Measurements from ENCODE around the gene BOD1L1. TPM values are rescaled to one million over a fixed set of nuclear protein-coding genes. Genes with fewer than 3 reads are reported as not detected.

BOD1L1 gene
- total RNA-seq, 2 donors from 2014 or later, result 42.8 to 45.1 TPM

DNA sequence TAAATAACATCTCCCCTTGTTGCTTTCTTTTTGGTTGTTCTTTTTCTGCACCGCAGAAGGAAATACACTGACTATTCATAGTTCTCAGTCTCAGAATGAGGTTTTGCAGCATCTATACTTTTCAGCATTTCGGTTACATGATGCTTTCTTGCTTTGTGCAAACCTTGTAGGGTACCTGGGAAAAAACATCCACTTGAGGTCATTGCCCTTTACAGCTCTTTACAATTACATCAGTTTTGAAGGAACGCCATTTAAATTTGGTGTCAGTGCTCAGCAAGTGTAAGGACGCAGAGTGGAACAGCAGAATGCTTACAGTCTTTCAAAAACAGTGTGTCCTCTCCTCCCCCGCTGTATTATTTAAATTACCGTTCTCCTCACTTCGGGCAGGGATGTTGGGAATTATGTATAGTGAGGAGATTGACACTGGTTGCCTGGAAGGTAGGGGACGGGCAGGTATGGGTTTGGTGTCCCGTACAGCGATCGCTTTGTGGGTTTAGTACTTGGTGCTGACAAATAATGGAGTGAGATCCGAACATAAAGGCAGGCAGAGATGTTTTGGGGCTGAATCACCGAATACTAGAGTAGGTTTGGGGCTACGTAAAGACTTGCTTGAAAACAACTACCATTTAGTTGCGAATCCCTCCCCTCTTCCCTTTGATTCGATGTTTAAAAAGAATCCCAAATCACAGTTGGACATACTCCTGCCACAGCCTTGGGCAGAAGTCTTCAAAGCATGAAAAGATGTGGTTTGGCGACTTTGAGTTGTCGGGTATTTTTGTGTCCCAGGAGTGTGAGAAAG is 81.2 kb downstream of the BOD1L1 start:
- Mint-ChIP-seq H3K27ac (peak overlapping the region; percentile 95), H3K27me3 (ENCODE audit: low read depth) (peaks cover 67% of the 10 kb centered on the region), H3K4me3 (peak overlapping the region; percentile 82 to 92), H3K36me3 (ENCODE audit: insufficient read depth in 2 of 2) (peaks cover 5 to 10% of the 10 kb centered on the region in 2 donors), H3K4me1 (ENCODE audit: low read depth) (peaks cover 49% of the 10 kb centered on the region), H3K9me3 (peaks cover 0 to 2% of the 10 kb centered on the region in 2 donors)
- ATAC-seq (replicated peaks in 1 of 2) (peak; percentile 20 to 26), DNase-seq (no peak)

DNA sequence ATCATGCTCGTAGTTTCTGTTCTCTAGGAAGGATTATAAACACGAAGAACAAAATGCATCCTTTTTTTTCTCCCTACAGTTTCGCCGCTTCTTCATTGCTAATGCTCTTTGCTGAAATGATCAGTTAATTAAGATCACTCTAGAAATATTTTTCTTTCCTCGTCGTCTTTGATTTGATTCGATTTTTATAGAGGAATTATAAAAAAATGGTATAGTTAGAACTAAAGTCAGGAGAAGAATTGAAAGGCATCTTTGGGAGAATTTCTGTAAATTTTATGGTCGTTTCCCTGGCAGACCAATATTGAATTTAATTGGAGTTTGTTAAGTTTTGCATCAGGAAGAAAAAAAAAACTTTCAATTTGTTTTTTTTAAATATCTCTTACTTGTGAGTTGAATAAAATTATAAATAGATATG is 82.1 kb downstream of the BOD1L1 start:
- peaks cover 0 to 2% of the 10 kb centered on the region in 2 donors for H3K9me3 Mint-ChIP-seq
- DNase-seq, result no peak
- peaks cover 67% of the 10 kb centered on the region for H3K27me3 Mint-ChIP-seq (ENCODE audit: low read depth)
- ATAC-seq (replicated peaks in 1 of 2), result no peak
- H3K27ac Mint-ChIP-seq, result no peak overlapping the region
- H3K4me3 Mint-ChIP-seq, result peak overlapping the region; percentile 75 to 92
- peaks cover 5 to 10% of the 10 kb centered on the region in 2 donors for H3K36me3 Mint-ChIP-seq (ENCODE audit: insufficient read depth in 2 of 2)
- peaks cover 58% of the 10 kb centered on the region for H3K4me1 Mint-ChIP-seq (ENCODE audit: low read depth)

DNA sequence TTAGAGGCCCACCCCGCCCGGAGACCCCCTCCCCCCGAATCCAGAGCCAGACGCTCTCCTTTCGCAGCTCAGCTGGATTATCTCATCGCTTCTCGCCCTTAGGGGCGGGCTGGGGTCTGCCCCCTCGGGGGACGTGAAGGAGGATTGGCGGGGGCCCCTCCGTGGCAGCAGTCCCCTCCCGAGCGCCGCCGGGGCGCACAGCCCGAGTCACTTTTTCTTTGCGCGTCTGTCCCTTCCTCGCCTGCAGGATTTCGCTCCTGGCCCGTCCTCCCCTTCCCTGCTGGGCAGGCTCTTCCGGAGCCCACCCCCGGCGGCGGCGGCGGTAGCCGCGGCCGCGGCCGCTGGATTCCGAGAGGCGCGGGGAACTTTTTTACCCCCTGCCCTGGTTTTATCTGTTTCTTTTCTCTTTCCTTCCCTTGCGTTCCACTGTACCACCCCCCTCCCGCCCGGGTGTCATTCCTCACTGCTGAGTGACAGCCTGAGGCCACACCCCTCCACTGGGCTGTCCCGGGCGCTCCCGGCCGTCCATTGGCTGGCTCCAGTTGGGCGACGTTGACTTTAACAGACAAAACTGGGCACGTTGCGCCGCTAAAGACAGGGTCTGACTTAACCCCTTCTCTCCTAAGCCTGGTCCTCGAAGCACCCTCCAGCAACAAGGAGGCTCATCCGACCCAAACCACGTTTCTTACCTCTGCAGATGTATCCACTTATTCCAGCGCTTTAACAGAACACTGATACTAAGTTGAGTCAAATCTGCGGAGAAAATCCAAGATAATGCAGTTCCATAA is 82.7 kb downstream of the BOD1L1 start:
- Mint-ChIP-seq H3K4me1 (ENCODE audit: low read depth) (peaks cover 62% of the 10 kb centered on the region), H3K4me3 (peak overlapping the region; percentile 75 to 92), H3K27ac (no peak overlapping the region), H3K36me3 (ENCODE audit: insufficient read depth in 2 of 2) (peaks cover 5 to 10% of the 10 kb centered on the region in 2 donors), H3K27me3 (ENCODE audit: low read depth) (peaks cover 69% of the 10 kb centered on the region), H3K9me3 (peaks cover 0 to 2% of the 10 kb centered on the region in 2 donors)
- ATAC-seq (replicated peaks in 1 of 2), result peak; percentile 61 to 67
- DNase-seq, result peak; percentile 66 to 71

DNA sequence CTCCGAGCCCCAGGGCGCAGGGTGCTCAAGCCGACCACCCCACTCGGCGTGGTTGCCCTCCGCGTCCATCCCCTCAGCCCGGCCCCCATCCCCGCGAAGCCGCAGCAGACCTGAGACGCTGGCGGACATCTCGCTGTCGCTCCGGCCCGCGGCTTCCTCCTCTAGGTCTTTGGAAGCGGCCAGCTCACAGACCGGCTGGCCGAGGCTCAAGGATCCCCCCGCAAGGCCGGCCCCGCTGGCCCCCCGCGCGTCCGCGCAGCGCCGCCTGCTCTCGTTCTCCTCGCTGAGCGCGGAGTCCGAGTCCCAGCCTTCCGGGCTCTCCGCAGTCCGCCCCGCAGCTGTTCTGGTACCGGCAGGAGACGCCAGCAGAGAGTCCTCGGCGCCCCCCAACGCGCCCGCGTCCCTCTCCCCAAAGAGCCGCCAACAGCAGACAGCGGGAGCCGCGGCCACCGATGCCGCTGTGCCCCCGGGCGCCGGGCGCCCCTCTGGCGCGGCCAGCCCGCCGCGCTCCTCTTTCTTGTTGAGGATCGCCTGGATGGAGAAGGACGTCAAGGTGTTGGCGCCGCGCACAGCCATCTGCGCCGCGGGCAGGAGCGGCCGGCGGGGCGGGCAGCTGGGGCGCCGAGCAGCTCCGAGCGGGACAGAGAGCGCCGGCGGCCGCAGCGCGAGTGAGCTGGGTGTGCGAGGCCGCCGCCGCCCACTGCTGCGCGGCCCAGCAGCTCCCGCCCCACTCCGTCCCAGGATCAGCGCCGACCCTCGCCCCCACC is 83.5 kb downstream of the BOD1L1 start, which contains the start of gene NKX3-2:
NKX3-2 (minus strand) TSS at position 670 of the 767 bp plus-strand sequence; CDS start at position 576, 94 bp downstream.
- Mint-ChIP-seq H3K27ac (no peak within 1 kb of the TSS), H3K9me3 (peaks cover 0 to 2% of the 10 kb centered on the region in 2 donors), H3K4me3 (peak within 1 kb of the TSS; percentile 75 to 92), H3K27me3 (ENCODE audit: low read depth) (peaks cover 74% of the 10 kb centered on the region), H3K36me3 (ENCODE audit: insufficient read depth in 2 of 2) (peaks cover 5 to 10% of the 10 kb centered on the region in 2 donors), H3K4me1 (ENCODE audit: low read depth) (peaks cover 64% of the 10 kb centered on the region)
- peak; percentile 20 to 28 for ATAC-seq (replicated peaks in 1 of 2)
- DNase-seq, result peak in 1 of 2 donors; percentile 28

DNA sequence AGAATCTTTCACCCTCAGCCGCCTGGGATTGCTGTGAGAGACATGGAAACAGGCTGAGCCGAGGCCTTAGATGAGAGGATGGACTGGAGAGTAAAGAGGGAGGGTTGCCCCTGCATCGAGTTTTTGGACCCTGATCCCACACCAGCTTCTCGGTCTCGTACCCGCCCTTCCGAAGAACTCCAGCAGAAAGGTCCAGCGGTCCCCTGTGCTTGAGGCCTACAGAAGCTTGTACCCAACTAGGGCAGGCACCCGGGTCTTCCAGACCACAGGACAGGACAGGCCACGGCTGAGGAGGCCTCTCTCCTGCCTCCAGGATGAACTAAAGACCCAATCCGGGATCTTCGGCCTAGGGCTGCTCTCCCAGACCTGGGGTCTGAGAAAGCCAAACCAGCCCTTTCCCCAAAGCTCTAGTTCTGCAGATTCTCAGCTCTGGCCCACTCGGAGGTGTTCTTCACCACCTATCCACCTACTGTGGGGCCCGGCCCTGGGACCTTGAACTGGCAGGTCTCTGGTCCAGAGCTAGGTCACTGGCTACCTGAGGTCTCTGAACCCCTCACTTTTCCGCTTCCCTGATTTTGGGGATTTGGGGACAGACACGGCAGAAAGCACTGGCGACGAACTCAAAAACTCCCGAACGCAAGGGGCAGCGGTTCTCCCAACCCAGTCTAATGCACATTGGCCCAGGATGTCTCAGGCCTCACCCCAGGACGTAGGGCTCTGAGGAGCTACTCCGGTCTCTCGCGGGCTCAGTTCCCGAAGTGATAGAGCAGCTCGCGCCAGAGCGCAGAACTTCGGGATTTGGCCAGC is 84.3 kb downstream of the BOD1L1 start:
- ATAC-seq (replicated peaks in 1 of 2) (no peak), DNase-seq (no peak)
- H3K4me3 Mint-ChIP-seq, result peak overlapping the region; percentile 51 to 92
- H3K4me1 Mint-ChIP-seq (ENCODE audit: low read depth), result peaks cover 66% of the 10 kb centered on the region
- no peak overlapping the region for H3K27ac Mint-ChIP-seq
- peaks cover 2 to 4% of the 10 kb centered on the region in 2 donors for H3K9me3 Mint-ChIP-seq
- peaks cover 11 to 12% of the 10 kb centered on the region in 2 donors for H3K36me3 Mint-ChIP-seq (ENCODE audit: insufficient read depth in 2 of 2)
- H3K27me3 Mint-ChIP-seq (ENCODE audit: low read depth), result peaks cover 74% of the 10 kb centered on the region

DNA sequence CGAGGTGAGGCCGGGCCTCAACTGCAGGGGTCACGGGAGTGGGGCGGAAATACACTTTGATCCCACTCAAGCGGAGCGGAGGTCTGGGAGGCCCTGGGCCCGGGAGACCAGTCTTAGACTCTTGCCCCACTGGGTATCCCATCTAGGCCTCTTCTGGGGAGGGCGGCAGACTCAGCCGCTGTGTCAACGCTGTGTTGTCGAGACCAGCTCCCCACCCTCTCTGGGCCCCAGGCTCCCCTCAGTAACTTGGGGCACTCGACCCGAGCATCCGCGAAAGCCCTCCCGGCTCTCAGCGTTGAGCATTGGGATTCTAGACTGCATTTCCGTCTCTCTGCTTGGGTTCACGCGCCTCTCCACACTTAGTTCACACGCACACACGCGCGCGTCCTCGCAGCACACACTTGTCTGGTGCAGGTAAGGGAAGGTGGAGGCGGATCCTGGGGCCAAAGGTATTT is 84.9 kb downstream of the BOD1L1 start:
- H3K4me3 Mint-ChIP-seq, result peak overlapping the region; percentile 51 to 92
- H3K4me1 Mint-ChIP-seq (ENCODE audit: low read depth), result peaks cover 70% of the 10 kb centered on the region
- H3K27ac Mint-ChIP-seq, result no peak overlapping the region
- H3K27me3 Mint-ChIP-seq (ENCODE audit: low read depth), result peaks cover 81% of the 10 kb centered on the region
- peaks cover 11 to 13% of the 10 kb centered on the region in 2 donors for H3K36me3 Mint-ChIP-seq (ENCODE audit: insufficient read depth in 2 of 2)
- ATAC-seq (replicated peaks in 1 of 2), result no peak
- H3K9me3 Mint-ChIP-seq, result peaks cover 2 to 4% of the 10 kb centered on the region in 2 donors
- DNase-seq, result no peak

DNA sequence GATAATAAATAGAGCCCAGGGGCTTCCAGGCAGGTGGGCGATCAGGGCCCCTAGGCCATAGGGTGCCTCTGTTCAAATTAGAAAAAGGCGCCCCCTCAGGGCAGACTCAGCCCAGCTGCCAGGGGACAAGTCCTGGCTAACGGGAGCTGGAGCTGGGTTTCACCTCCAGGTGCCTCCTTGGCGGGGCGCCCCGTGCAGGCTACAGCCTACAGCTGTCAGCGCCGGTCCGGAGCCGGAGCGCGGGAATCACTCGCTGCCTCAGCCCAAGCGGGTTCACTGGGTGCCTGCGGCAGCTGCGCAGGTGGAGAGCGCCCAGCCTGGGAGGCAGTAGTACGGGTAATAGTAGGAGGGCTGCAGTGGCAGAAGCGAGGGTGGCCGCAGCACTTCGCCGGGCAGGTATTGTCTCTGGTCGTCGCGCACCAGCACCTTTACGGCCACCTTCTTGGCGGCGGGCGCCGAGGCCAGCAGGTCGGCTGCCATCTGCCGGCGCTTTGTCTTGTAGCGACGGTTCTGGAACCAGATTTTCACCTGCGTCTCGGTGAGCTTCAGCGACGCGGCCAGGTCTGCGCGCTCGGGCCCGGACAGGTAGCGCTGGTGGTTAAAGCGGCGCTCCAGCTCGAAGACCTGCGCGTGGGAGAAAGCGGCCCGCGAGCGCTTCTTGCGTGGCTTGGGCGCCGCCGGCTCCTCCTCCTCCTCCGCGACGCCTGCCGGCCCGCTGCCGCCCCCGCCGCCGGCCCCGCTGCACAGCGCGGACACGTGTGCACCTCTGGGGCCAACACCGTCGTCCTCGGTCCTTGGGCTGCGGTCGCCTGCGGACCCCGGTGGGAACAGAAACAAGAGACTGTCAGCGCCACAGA is 85.6 kb downstream of the BOD1L1 start:
- Mint-ChIP-seq H3K4me1 (ENCODE audit: low read depth) (peaks cover 69% of the 10 kb centered on the region), H3K36me3 (ENCODE audit: insufficient read depth in 2 of 2) (peaks cover 11 to 13% of the 10 kb centered on the region in 2 donors), H3K27me3 (ENCODE audit: low read depth) (peaks cover 85% of the 10 kb centered on the region), H3K27ac (no peak overlapping the region), H3K4me3 (peak overlapping the region; percentile 68 to 92), H3K9me3 (peaks cover 2 to 4% of the 10 kb centered on the region in 2 donors)
- DNase-seq (peak; percentile 54 to 57), ATAC-seq (replicated peaks in 1 of 2) (peak; percentile 7 to 17)

DNA sequence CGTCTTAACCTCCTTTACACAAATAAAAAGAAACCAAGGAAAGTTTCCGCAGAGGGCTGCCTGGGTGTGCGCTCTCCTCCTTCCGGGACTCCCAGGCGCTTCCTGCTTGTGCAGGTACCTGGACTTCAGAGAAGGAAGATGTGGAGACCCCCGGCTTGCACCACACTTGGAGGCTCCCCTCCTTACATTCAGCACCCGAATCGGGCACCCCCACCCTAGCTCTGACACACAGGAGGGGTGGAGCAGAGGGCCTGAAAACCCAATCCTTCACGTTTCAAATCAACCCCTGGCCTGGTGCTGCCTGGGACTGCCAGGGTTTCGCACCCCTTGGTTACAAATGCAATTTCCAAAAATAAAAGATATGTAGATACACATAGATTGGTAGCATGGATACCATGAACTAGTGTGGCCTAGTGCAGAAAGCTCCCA is 86.3 kb downstream of the BOD1L1 start:
- DNase-seq (no peak), ATAC-seq (replicated peaks in 1 of 2) (no peak)
- H3K9me3 Mint-ChIP-seq, result peaks cover 2 to 3% of the 10 kb centered on the region in 2 donors
- H3K36me3 Mint-ChIP-seq (ENCODE audit: insufficient read depth in 2 of 2), result peaks cover 7 to 11% of the 10 kb centered on the region in 2 donors
- no peak overlapping the region for H3K27ac Mint-ChIP-seq
- H3K4me3 Mint-ChIP-seq, result peak overlapping the region; percentile 68 to 92
- H3K27me3 Mint-ChIP-seq (ENCODE audit: low read depth), result peaks cover 85% of the 10 kb centered on the region
- H3K4me1 Mint-ChIP-seq (ENCODE audit: low read depth), result peaks cover 69% of the 10 kb centered on the region

DNA sequence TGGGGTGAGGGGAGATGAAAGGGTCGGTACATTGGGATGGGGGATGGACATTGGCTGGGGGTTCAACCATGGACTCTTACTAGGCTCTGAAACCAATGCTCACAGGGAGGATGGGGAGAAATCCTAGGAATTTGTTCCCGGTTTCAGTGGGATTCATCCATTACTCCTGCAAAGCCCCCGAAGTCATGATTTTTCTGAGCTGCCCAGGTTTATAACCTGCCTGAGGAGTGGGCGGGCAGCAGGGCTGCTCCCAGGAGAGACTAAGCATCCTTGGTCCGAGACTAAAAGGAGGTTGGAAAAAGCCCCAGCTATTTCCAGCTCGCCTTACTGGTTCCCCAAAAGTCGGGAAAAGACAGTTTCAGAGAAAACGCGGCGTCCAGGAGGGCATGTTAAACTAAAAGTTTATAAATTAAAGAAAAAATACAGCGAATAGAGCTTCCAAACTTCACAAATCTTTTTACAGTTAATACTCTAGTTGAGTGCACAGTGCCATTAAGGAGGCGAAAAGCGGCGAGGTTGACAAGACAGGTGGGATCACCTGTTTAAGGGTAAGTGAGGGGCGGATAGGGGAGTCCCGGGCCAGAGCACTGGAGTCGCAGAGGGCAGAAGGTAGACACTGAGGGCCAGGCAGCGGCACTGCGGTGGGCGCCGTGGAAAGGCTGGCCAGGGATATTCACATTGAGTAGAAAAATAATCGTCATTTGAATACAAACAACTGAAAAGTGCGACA is 86.9 kb downstream of the BOD1L1 start:
- peaks cover 2 to 3% of the 10 kb centered on the region in 2 donors for H3K9me3 Mint-ChIP-seq
- DNase-seq (no peak), ATAC-seq (replicated peaks in 1 of 2) (no peak)
- H3K36me3 Mint-ChIP-seq (ENCODE audit: insufficient read depth in 2 of 2), result peaks cover 5 to 9% of the 10 kb centered on the region in 2 donors
- H3K4me1 Mint-ChIP-seq (ENCODE audit: low read depth), result peaks cover 64% of the 10 kb centered on the region
- H3K4me3 Mint-ChIP-seq, result peak overlapping the region; percentile 68 to 92
- peaks cover 85% of the 10 kb centered on the region for H3K27me3 Mint-ChIP-seq (ENCODE audit: low read depth)
- no peak overlapping the region for H3K27ac Mint-ChIP-seq

DNA sequence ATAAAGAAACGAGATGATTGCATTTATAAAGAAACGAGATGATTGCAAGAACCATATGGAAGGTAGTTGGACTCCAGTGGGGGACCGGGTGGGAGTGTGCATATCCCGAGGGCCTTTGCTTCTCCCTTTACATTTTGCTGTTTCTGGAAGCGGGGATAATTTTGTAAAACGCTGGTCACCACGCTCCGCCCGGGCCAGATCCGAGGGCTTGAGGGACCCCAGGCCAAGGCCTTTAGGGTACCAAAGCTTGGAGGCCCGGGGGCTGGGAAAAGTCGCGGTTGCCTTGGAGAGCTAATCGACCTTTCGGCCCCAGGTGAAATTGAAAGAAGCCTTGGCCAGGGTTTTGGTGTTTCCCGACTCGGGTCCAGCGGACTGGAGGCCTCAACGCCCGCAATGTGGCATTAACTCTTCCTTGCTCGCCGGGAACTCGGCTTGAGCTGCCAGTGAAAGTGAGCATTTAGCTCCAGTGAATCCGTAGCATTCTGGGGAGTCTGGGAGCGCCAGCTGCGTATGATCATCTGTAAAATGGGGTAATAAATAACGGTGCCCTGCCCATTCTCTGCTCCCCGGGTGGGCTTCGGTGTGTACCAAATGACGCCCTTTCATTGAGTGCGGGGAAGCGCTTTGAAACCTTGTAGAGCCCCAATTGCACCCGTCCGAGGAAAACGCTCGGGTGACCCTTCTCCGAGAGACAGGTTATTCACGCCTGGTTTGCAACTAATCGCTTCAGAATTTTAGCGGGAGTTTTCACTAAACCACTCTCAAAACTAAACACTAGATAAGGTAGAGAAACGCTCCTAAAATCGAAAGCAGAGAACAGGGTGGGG is 87.7 kb downstream of the BOD1L1 start:
- H3K4me1 Mint-ChIP-seq (ENCODE audit: low read depth), result peaks cover 58% of the 10 kb centered on the region
- peaks cover 2 to 3% of the 10 kb centered on the region in 2 donors for H3K9me3 Mint-ChIP-seq
- no peak for ATAC-seq (replicated peaks in 1 of 2)
- peaks cover 5 to 9% of the 10 kb centered on the region in 2 donors for H3K36me3 Mint-ChIP-seq (ENCODE audit: insufficient read depth in 2 of 2)
- peak overlapping the region; percentile 46 to 68 for H3K4me3 Mint-ChIP-seq
- peaks cover 85% of the 10 kb centered on the region for H3K27me3 Mint-ChIP-seq (ENCODE audit: low read depth)
- no peak overlapping the region for H3K27ac Mint-ChIP-seq
- no peak for DNase-seq

All from activated T-cell treated with anti-CD3 and anti-CD28 coated beads, Interleukin-2, amount 50 U/mL, for 72 hours (primary cell).